GM19193 (cell line): Measurements from ENCODE around the gene SPRR1B.

Source experiments
- POLR2A ChIP-seq: IDR thresholded peaks from 4 replicates; pipeline ENCODE4 v1.6.1; 2011; ENCODE audit not compliant: insufficient read depth, insufficient read length; ENCODE audit errors: extremely low read depth

Gene SPRR1B

GRCh38 chr1:153030895-153031294 is at the start of gene SPRR1B:
TSS of gene SPRR1B (plus strand) at chr1:153031203. CDS start at chr1:153032346, 1,143 bp downstream.
- TF ChIP-seq POLR2A: no peak

GRCh38 chr1:152982076-152982475 is 48.9 kb upstream of the SPRR1B start:
- no peak for TF ChIP-seq POLR2A

GRCh38 chr1:152983234-152983633 is 47.8 kb upstream of the SPRR1B start:
- TF ChIP-seq POLR2A: no peak

GRCh38 chr1:152983743-152984142 is 47.3 kb upstream of the SPRR1B start, which contains the start of gene SPRR1A:
TSS of gene SPRR1A (plus strand) at chr1:152984081. CDS start at chr1:152985231, 1,150 bp downstream.
- TF ChIP-seq POLR2A: no peak

- TF ChIP-seq POLR2A: no peak
These were observed 44.4 kb upstream of the SPRR1B start for GRCh38 chr1:152986578-152986977.

GRCh38 chr1:152993186-152993585 is 37.8 kb upstream of the SPRR1B start:
- no peak for TF ChIP-seq POLR2A

- TF ChIP-seq POLR2A: no peak
These were observed 35.2 kb upstream of the SPRR1B start for GRCh38 chr1:152995842-152996241.

GRCh38 chr1:152996633-152997400 is 34.2 kb upstream of the SPRR1B start:
- TF ChIP-seq POLR2A: no peak

GRCh38 chr1:152997901-152998300 is 33.1 kb upstream of the SPRR1B start:
- TF ChIP-seq POLR2A: no peak

- TF ChIP-seq POLR2A: no peak
These were observed 32.5 kb upstream of the SPRR1B start for GRCh38 chr1:152998476-152998875.

GRCh38 chr1:152999818-153000217 is 31.2 kb upstream of the SPRR1B start:
- no peak for TF ChIP-seq POLR2A

- no peak for TF ChIP-seq POLR2A
These were observed 30.7 kb upstream of the SPRR1B start for GRCh38 chr1:153000294-153000693.

- TF ChIP-seq POLR2A: no peak
These were observed 29.6 kb upstream of the SPRR1B start, which contains the start of gene SPRR3 for GRCh38 chr1:153001382-153001781. TSS of gene SPRR3 (plus strand) at chr1:153001749. CDS start at chr1:153003021, 1,272 bp downstream.

- no peak for TF ChIP-seq POLR2A
These were observed 7.9 kb upstream of the SPRR1B start for GRCh38 chr1:153023109-153023508.

GRCh38 chr1:153024413-153024812 is 6.6 kb upstream of the SPRR1B start:
- no peak for TF ChIP-seq POLR2A

GRCh38 chr1:153025797-153026196 is 5.2 kb upstream of the SPRR1B start:
- no peak for TF ChIP-seq POLR2A
